ENCODE data around the gene GABRB2.
"Not testable (repeated sequence)": the region's sequence is repeated elsewhere in the genome, so short reads cannot be mapped to it uniquely, and the experiment has no call there.

Gene GABRB2

DNA sequence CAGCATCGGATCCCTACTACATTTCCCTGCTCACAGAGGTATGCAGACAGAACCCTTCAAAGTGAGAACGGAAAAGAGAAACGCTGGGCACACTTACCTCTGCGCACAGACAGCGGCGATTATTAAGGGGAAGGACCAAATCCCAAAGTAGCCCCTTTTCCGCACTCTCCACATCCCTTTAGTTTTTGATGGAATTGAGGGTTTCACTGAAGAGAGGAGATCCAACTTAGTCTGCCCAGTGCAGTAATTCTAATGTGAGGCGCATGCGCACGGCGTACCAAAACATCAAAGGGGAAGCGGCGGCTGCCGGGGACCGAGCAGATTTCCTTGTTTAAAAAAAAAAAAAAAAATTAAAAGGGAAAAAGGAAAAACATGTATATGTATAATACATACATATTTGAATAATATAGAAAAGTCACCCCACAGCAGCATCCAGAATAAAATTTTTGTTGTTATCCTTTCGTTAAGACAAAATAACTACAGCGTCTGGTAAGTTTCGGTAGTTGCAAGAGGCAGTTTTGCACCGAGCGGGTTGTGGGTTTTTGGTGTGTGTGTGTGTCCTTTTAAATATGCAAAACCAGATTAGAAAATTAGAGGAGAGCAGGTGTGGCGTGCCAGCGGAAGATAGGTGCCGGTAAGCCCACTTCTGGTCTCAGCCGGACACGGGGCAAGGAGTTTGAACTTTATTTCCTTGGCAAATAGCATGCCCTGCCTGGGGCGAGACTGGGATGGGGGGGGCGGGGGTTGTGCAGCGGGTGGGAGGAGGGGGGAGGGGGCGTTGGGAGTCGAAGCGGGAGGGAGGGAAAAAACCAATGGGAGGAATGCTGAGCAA is at the start of gene GABRB2:
Gene GABRB2 (minus strand): TSS at position 256 of the 832 bp plus-strand sequence. CDS start 82 bp downstream, at position 174.
- DNase-seq, result peak; percentile 38

DNA sequence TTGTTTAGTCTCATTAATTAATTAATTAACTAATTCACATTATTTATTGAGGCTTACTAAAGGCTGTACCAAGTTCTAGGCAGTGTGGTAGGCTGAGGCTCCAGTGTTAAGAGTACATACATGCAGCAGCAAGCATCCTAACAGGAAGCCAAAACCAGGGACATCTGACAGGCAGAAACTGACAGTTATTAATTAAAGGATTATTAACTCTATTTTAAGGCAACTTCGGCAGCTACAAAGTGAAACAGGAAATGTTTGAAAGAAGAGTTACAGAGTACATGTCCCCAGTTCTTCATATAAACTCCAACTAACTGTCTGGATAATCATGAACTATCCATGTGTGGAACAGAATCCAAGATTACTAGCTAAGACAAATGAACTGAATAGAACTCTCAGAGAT is 39.3 kb upstream of the GABRB2 start:
- no peak for DNase-seq

GRCh38 chr5:161580621-161581020 is 34.1 kb upstream of the GABRB2 start:
- DNase-seq, result no peak

DNA sequence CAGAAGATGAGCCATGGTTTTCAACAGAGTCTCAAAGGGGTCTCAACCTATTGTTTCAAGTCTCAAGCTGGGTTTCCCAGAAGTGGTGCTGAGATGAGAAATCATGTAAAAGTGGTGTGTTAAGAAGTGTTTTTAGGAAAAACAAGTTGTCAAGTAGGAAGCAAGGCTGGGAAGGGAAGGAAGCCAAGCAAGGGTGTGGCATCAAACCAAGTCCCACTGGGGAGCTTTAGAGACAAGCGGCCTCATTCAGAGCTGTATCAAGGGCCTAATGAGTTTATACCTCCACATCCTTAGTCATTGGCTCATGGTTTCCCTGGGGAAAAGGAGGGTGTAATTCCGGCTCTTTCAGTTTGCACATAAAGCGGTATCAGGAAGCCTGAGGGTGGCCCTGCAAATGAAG is 26.4 kb upstream of the GABRB2 start:
- DNase-seq, result no peak

DNA sequence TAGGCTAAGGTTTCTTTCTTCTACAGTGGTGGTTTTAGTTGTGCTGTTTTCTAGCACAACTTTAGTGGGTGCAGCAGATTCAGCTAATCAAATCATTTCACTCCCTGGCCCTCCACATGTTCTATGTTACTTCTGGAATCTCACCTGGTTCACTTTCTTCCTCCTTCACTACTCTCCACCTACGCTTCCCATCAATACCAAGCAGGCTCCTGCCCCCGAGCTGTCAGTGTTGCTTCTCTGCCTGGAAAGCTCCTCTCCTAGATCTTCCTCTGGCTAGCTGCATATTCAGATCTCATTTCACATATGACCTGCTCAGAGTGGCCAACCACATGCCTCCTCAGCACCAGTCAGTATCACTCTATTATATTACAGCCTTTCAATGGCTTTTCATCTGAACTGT is 19.6 kb upstream of the GABRB2 start:
- DNase-seq, result no peak

DNA sequence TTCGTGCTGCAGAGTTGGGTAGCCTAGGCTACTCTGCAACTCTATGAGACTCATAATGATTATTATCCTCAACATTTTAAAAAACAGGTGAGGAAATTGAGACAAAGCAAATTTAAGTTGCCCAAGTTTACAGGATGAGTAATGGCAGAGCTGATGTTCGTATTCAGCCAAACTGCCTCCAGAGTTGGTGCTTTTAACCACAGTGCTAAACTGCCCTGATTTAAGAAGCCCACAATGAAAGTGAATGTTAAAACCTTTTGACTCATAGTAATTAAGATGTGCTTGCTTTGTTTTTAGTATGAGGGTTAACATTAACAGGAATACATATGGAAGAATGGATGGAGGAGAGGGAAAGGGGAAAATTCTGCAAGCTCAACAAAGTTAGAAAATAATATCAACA is 15.9 kb upstream of the GABRB2 start:
- DNase-seq, result no peak

GRCh38 chr5:161549106-161549505 is 2.6 kb upstream of the GABRB2 start:
- DNase-seq, result no peak

DNA sequence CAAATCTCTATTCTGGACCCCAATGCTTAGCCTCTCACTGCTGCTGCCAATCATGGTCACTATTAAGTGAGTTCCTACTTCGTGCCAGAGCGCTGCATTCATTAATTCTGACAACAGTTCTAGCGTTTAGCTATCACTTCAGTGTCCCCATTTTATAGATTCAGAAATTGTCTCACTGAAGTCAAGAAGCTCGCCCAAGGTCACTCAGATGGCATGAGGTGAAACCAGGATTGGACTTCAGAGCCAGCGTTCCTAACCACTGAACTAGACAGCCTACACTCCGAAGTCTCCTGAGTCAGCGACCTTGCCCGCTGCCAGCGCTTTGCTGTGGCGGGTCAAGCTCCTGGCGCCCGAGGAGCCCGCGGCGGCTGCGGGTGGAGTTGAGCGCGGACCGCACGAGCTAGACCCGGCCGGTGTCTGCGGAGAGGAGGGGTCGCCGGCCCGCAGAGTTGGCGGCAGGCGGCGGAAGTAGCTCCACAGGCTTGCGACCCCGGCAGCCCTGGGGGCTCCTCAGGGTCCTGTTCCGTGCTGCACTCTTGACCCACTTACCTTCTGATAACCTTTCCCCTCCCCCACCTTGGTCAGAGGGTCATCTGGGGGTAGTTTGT is 2.1 kb upstream of the GABRB2 start:
- no peak for DNase-seq

GRCh38 chr5:161547738-161548486 is 1.4 kb upstream of the GABRB2 start:
- DNase-seq, result no peak

DNA sequence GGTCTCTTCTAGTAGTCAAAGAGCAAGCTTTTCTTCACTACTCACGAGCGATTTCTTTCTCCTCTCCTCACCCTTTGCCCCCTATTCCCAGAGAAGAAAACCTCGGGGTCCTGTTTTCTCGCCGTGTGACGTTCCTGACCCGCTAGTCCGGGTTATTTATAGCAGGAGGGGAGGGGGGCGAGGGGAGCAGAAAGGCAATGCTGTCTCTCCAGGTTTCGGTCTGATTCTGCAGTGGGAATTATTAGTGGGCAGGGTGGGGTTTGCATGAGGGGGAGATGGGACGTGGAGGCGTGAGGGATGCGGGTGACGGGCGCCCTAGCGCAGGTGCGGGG is 847 bp upstream of the GABRB2 start:
- DNase-seq, result no peak

- DNase-seq, result no peak
Measured at GRCh38 chr5:161546095-161546469, 443 bp downstream of the GABRB2 start.

- DNase-seq, result no peak
Measured at GRCh38 chr5:161545344-161546094, 1.0 kb downstream of the GABRB2 start.

GRCh38 chr5:161544350-161544765 is 2.2 kb downstream of the GABRB2 start:
- DNase-seq, result no peak

DNA sequence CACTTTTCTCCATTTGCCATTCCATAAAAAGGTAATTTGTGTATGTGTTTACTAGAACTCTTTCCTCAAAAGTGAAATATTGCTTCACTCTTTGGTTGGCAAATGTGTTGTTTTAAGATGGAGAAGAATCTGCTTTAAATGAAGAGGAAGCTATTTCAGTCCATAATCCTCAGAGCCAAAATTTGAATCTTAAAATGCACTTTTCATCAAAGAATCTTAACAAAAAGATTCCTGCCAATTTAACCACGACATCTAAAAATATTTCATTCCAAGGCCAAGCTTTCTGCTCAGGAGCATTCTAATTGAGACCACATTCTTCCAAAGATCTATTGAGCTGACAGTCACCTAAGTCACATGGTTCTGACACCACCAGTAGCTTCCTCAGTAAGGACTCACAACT is 7.5 kb downstream of the GABRB2 start:
- DNase-seq, result no peak

DNA sequence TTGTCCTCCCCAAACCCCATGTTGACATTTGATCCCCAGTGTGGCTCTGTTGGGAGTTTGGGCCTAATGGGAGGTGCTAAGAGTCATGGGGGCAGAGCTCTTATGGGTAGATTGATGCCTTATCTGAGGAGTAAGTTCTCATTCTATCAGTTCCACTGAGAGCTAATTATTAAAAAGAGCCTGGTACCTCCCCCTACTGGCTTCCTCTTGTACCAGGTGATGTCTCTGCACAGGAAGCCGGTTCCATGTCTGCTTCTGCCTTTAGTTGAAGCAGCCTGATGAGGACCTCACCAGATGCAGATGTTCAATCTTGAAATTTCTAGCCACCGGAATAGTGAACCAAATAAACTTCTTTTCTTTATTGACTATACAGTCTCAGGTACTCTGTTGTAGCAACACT is 10.8 kb downstream of the GABRB2 start:
- no peak for DNase-seq

GRCh38 chr5:161530700-161531099 is 15.8 kb downstream of the GABRB2 start:
- DNase-seq, result peak; percentile 14

- DNase-seq, result no peak
Measured at GRCh38 chr5:161513942-161514341, 32.6 kb downstream of the GABRB2 start.

DNA sequence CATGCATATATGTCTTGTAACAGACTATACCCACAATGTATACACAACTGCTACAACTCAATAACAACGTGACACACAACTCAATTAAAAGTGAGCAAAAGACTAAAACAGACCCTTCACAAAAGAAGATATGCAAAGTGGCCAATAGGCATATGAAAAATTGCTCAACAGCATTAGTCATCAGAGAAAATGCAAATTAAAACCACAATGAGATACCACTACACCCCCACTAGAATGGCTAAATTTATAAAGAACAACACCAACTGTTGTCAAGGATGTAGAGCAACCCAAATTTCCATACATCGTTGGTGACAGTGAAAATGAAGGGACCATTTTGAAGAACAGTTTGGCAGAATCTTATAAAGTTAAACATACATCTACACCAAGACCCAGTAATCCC is 38.9 kb downstream of the GABRB2 start:
- DNase-seq, result no peak

DNA sequence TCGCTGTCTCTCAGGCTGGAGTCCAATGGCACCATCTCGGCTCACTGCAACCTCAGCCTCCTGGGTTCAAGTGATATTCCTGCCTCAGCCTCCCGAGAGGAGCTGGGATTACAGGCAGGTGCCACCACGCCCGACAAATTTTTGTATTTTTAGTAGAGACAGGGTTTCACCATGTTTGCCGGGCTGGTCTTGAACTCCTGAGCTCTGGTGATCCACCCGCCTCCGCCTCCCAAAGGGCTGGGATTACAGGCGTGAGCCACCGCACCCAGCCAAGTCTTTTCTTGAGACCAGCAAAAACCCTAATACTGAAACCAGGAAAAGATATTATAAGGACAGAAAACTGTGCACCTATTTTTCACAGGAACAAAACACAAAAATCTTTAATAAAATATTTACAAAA is 41.4 kb downstream of the GABRB2 start:
- not testable (repeated sequence) for DNase-seq

- no peak for DNase-seq
Measured at GRCh38 chr5:161498531-161498930, 48.0 kb downstream of the GABRB2 start.

GRCh38 chr5:161483721-161484120 is 62.8 kb downstream of the GABRB2 start:
- no peak for DNase-seq

DNA sequence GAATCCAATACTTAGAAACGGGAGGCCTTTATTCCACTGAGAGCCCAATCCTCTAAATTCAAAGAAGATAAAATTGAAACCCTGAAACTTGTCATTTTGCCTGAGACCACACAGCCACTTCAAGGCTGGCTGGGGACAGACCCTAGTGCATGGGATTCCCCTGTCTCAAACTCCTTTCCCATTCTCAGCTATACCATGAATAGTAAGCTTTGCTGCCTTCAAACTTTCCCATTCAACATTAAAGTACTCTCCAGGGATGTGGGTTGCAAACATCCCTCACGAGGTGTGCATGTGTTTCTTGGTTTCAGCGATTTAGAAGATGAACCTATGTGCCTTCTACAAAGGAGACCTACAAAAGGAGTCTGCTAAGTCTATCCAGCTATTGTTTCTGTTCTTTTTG is 64.6 kb downstream of the GABRB2 start:
- no peak for DNase-seq

GRCh38 chr5:161471211-161471950 is 75.1 kb downstream of the GABRB2 start:
- no peak for DNase-seq

Data from NCI-H524 treated with DMSO at 0.1 percent for 48 hours (cell line).